GM12801 (cell line): ENCODE results near the gene DDX23.

Source experiments
- CTCF ChIP-seq: IDR thresholded peaks from one replicate; pipeline ENCODE4 v1.5.1; 2011; ENCODE audit warnings: control low read depth; ENCODE audit not compliant: insufficient read length; ENCODE audit errors: extremely low read depth

Gene DDX23

GRCh38 chr12:48882972-48883304, 31.0 kb upstream of the DDX23 start:
- no peak for TF ChIP-seq CTCF

GRCh38 chr12:48882315-48882687, 30.3 kb upstream of the DDX23 start:
- TF ChIP-seq CTCF = no peak

- TF ChIP-seq CTCF = no peak
These were observed 29.8 kb upstream of the DDX23 start for GRCh38 chr12:48881686-48882314.

- no peak for TF ChIP-seq CTCF
These were observed 28.7 kb upstream of the DDX23 start for GRCh38 chr12:48880647-48881046.

- TF ChIP-seq CTCF = no peak
These were observed 26.6 kb upstream of the DDX23 start for GRCh38 chr12:48878548-48878947.

- no peak for TF ChIP-seq CTCF
These were observed 24.1 kb upstream of the DDX23 start for GRCh38 chr12:48875944-48876515.

- no peak for TF ChIP-seq CTCF
These were observed 21.1 kb upstream of the DDX23 start for GRCh38 chr12:48873096-48873495.

- no peak for TF ChIP-seq CTCF
These were observed 17.2 kb upstream of the DDX23 start for GRCh38 chr12:48869191-48869590.
